A549 (cell line): ENCODE results near the gene SLAIN2. TPM values are rescaled to one million over a fixed set of nuclear protein-coding genes. Genes with fewer than 3 reads are reported as not detected.

Source experiments
- ATAC-seq, 2 experiments: fragments of 200-7000 bp in 1 of 2; fragments of >200 bp in 1 of 2; cut with Nextera tagmentation in 1 of 2; cut with Tn5 transposase in 1 of 2; 3 replicates each; pipeline versions ENCODE4 v1.8.0 to v1.9.1; 2018 to 2020; ENCODE audit warnings: mild to moderate bottlenecking in 1 of 2, moderate library complexity in 1 of 2
- CTCF ChIA-PET: fragments of 300-600 bp; sonication (Branson Sonifier 250); formaldehyde crosslinking; extraction: SDS; loops from one replicate; lab custom pipeline; 2021; ENCODE audit warnings: antibody characterized with exemption, inconsistent platforms; lab: Yijun Ruan, JAX
- POLR2A ChIA-PET: fragments of 350-600 bp; formaldehyde crosslinking; extraction: SDS; loops from one replicate; lab custom pipeline; 2021; ENCODE audit warnings: antibody characterized with exemption, inconsistent platforms; lab: Yijun Ruan, JAX
- DNase-seq, 2 experiments: peaks; one replicate each; pipeline versions ENCODE4 v3.0.0 to v3.0.0-alpha.2; 2011 to 2016; ENCODE audit warnings: low read depth in 1 of 2, low spot score in 1 of 2
- FAIRE-seq: peaks from 2 replicates; lab custom pipeline; 2011; peaks lifted over from hg19 to GRCh38; lab: Jason Lieb, UNC
- H3K27ac ChIP-seq, 2 experiments: fragments of >200 bp; sonication (Bioruptor Twin); formaldehyde crosslinking; 3 replicates each; pipeline ENCODE4 v1.5.1; 2016 to 2017
- H3K4me1 ChIP-seq: fragments of >200 bp; sonication (Bioruptor Twin); formaldehyde crosslinking; 3 replicates; pipeline ENCODE4 v1.6.1; 2016
- H3K4me2 ChIP-seq: fragments of >200 bp; sonication (Bioruptor Twin); formaldehyde crosslinking; 3 replicates; pipeline ENCODE4 v1.6.1; 2016
- H3K4me3 ChIP-seq: fragments of >200 bp; sonication (Bioruptor Twin); formaldehyde crosslinking; 3 replicates; pipeline ENCODE4 v1.5.1; 2016
- H3K9me3 ChIP-seq: fragments of >200 bp; sonication (Bioruptor Twin); formaldehyde crosslinking; 3 replicates; pipeline ENCODE4 v1.6.1; 2016
- ATOH8 ChIP-seq: fragments of 250-450 bp; sonication (Bioruptor Pico); IDR thresholded peaks from 2 replicates; pipeline ENCODE4 v1.5.0; 2020; ENCODE audit warnings: low read depth, mild to moderate bottlenecking, moderate library complexity
- CBX2 ChIP-seq: fragments of 200-600 bp; sonication (generic); IDR thresholded peaks from 2 replicates; pipeline ENCODE4 v1.6.1; 2016; ENCODE audit warnings: low read depth, mild to moderate bottlenecking, borderline replicate concordance
- CEBPB ChIP-seq, 2 experiments: fragments of >200 bp in 1 of 2; sonication (Bioruptor Twin) in 1 of 2; formaldehyde crosslinking in 1 of 2; IDR thresholded peaks; 2 replicates each; pipeline ENCODE4 v1.6.1; 2012 to 2016
- EHMT2 ChIP-seq: fragments of 200-600 bp; sonication (generic); IDR thresholded peaks from 2 replicates; pipeline ENCODE4 v1.6.1; 2016; ENCODE audit warnings: antibody characterized with exemption, low read depth, mild to moderate bottlenecking, moderate library complexity
- HOXA7 ChIP-seq: fragments of 250-450 bp; sonication (Bioruptor Pico); IDR thresholded peaks from 2 replicates; pipeline ENCODE4 v1.5.0; 2020; ENCODE audit warnings: mild to moderate bottlenecking, moderate library complexity
- HOXB13 ChIP-seq: fragments of 250-450 bp; sonication (Bioruptor Pico); IDR thresholded peaks from 2 replicates; pipeline ENCODE4 v1.5.0; 2020; ENCODE audit warnings: low read depth, mild to moderate bottlenecking, moderate library complexity
- HOXB5 ChIP-seq: fragments of 250-450 bp; sonication (Bioruptor Pico); IDR thresholded peaks from 2 replicates; pipeline ENCODE4 v1.5.0; 2020; ENCODE audit warnings: mild to moderate bottlenecking, moderate library complexity
- KDM1A ChIP-seq: fragments of 200-600 bp; sonication (generic); IDR thresholded peaks from 2 replicates; pipeline ENCODE4 v1.6.1; 2016; ENCODE audit warnings: low read depth, mild to moderate bottlenecking
- MAZ ChIP-seq: fragments of 150-350 bp; IDR thresholded peaks from 2 replicates; pipeline ENCODE4 v1.6.1; 2014; ENCODE audit warnings: antibody characterized with exemption, low read depth, low read length, borderline replicate concordance
- PHF8 ChIP-seq: fragments of 200-600 bp; sonication (generic); IDR thresholded peaks from 2 replicates; pipeline ENCODE4 v1.6.1; 2016; ENCODE audit warnings: low read depth, mild to moderate bottlenecking, antibody characterized with exemption, moderate library complexity, borderline replicate concordance
- POLR2A ChIP-seq: IDR thresholded peaks from 2 replicates; pipeline ENCODE4 v1.6.1; 2012; ENCODE audit warnings: mild to moderate bottlenecking, low read length
- RAD21 ChIP-seq, 2 experiments: fragments of >200 bp in 1 of 2; sonication (Bioruptor Twin) in 1 of 2; formaldehyde crosslinking in 1 of 2; IDR thresholded peaks in 1 of 2; conservative IDR thresholded peaks in 1 of 2; 2 replicates in 1 of 2; 3 replicates in 1 of 2; pipeline ENCODE4 v1.6.1; 2012 to 2018; ENCODE audit warnings: inconsistent platforms in 1 of 2
- RARB ChIP-seq: fragments of 250-450 bp; sonication (Bioruptor Pico); IDR thresholded peaks from 2 replicates; pipeline ENCODE4 v1.8.0; 2021; ENCODE audit warnings: mild to moderate bottlenecking, moderate library complexity
- RCOR1 ChIP-seq: fragments of 150-350 bp; IDR thresholded peaks from 2 replicates; pipeline ENCODE4 v1.6.1; 2014; ENCODE audit warnings: antibody characterized with exemption, low read length, low read depth
- REST ChIP-seq: fragments of 200-600 bp; sonication (generic); IDR thresholded peaks from 2 replicates; pipeline ENCODE4 v1.6.1; 2016; ENCODE audit warnings: antibody characterized with exemption, mild to moderate bottlenecking, moderate library complexity
- RFX5 ChIP-seq: fragments of 450-650 bp; IDR thresholded peaks from 2 replicates; pipeline ENCODE4 v1.7.1; 2014; ENCODE audit warnings: antibody characterized with exemption, mild to moderate bottlenecking, moderate library complexity
- SMC3 ChIP-seq: fragments of >200 bp; sonication (Bioruptor Twin); formaldehyde crosslinking; IDR thresholded peaks from 3 replicates; pipeline ENCODE4 v1.6.1; 2018; ENCODE audit warnings: inconsistent platforms
- SREBF2 ChIP-seq: fragments of 450-650 bp; IDR thresholded peaks from 2 replicates; pipeline ENCODE4 v1.6.1; 2014; ENCODE audit warnings: mild to moderate bottlenecking, moderate library complexity
- TP53 ChIP-seq: fragments of 250-450 bp; sonication (Bioruptor Pico); IDR thresholded peaks from 2 replicates; pipeline ENCODE4 v1.5.0; 2021; ENCODE audit warnings: mild to moderate bottlenecking, moderate library complexity
- ZSCAN20 ChIP-seq: fragments of 250-450 bp; sonication (Bioruptor Pico); IDR thresholded peaks from 2 replicates; pipeline ENCODE4 v1.8.0; 2022; ENCODE audit warnings: mild to moderate bottlenecking, moderate library complexity
- WGBS: methylation state at CpG from one replicate; pipeline ENCODE4 v1.1.6; 2017; ENCODE audit errors: missing lambda C conversion rate; 5-methylcytosine and 5-hydroxymethylcytosine counted together
- polyA plus RNA-seq, 4 experiments: library from polyadenylated mRNA; depleted of rRNA in 3 of 4; stranded (reverse); fragments of >200 nt; fragmentation: RNase III in 1 of 4; extraction: RNeasy Plus Mini Kit Qiagen cat#74134 plus additional on column Dnase treatment in 1 of 4; gene quantifications; 2 replicates in 3 of 4; 3 replicates in 1 of 4; pipeline ENCODE4 v1.2.3, GENCODE V29; 2011 to 2017
- TF ChIP-seq, protein P1 (sequence below): fragments of 250-450 bp; sonication (Bioruptor Pico); IDR thresholded peaks from 2 replicates; pipeline ENCODE4 v1.5.0; 2021; ENCODE audit warnings: mild to moderate bottlenecking, moderate library complexity, borderline replicate concordance

SLAIN2 gene
- polyA plus RNA-seq, 2 of the 4 experiments (the other 2 are of a cell fraction): 14.4 to 14.6 TPM

GRCh38 chr4:48300004-48300403, 41.3 kb upstream of the SLAIN2 start:
- FAIRE-seq (no peak), DNase-seq (no peak)
- ChIA-PET POLR2A (interaction anchor here (0.5 kb wide), 1 partner anchor 41 kb away, joined by 4 read pairs; the partner anchor contains the start of gene SLAIN2), CTCF (interaction anchor here (1.3 kb wide), 1 partner anchor 25 kb away, joined by 4 read pairs; no protein-coding TSS in a partner anchor)
- no peaks in the 10 kb centered on the region for H3K9me3 ChIP-seq
- H3K4me2 ChIP-seq: no peak overlapping the region
- no peaks in the 10 kb centered on the region for H3K4me1 ChIP-seq
- 43% methylated on average over 2 of the region's 2 CpGs for WGBS
- no peak overlapping the region for H3K4me3 ChIP-seq
- H3K27ac ChIP-seq: no peak overlapping the region
- TF ChIP-seq RAD21 (conservative IDR thresholded peaks at IDR 0.05 in 1 of 2, IDR thresholded peaks at IDR 0.05 in 1 of 2): no peak
- TF ChIP-seq POLR2A: no peak
- no peak for TF ChIP-seq PHF8
- no peak for TF ChIP-seq RARB
- TF ChIP-seq KDM1A: no peak
- TF ChIP-seq, all 56 proteins: peak for 0
- no peak for ATAC-seq

GRCh38 chr4:48305508-48305907, 35.8 kb upstream of the SLAIN2 start:
- Histone ChIP-seq H3K27ac (no peak overlapping the region), H3K4me3 (no peak overlapping the region), H3K4me2 (no peak overlapping the region), H3K4me1 (no peaks in the 10 kb centered on the region), H3K9me3 (no peaks in the 10 kb centered on the region)
- ChIA-PET POLR2A (no interaction called here), CTCF (no interaction called here)
- WGBS: 12% methylated on average over 3 of the region's 3 CpGs
- no peak for DNase-seq
- ATAC-seq: no peak
- TF ChIP-seq KDM1A (no peak), TP53 (CRISPR knock-in tag) (no peak), CBX2 (no peak), HOXA7 (CRISPR knock-in tag) (no peak), ZSCAN20 (CRISPR knock-in tag) (no peak), HOXB5 (CRISPR knock-in tag) (no peak), HOXB13 (CRISPR knock-in tag) (no peak), RCOR1 (no peak), RFX5 (no peak), MAZ (no peak), SMC3 (no peak), ATOH8 (CRISPR knock-in tag) (no peak), CEBPB (IDR thresholded peaks at IDR 0.05) (no peak), SREBF2 (no peak), EHMT2 (no peak), REST (no peak)
- TF ChIP-seq, protein P1, sequence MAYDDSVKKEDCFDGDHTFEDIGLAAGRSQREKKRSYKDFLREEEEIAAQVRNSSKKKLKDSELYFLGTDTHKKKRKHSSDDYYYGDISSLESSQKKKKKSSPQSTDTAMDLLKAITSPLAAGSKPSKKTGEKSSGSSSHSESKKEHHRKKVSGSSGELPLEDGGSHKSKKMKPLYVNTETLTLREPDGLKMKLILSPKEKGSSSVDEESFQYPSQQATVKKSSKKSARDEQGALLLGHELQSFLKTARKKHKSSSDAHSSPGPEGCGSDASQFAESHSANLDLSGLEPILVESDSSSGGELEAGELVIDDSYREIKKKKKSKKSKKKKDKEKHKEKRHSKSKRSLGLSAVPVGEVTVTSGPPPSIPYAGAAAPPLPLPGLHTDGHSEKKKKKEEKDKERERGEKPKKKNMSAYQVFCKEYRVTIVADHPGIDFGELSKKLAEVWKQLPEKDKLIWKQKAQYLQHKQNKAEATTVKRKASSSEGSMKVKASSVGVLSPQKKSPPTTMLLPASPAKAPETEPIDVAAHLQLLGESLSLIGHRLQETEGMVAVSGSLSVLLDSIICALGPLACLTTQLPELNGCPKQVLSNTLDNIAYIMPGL (CRISPR knock-in tag): no peak
- FAIRE-seq: no peak
